Nephron progenitor cell (in vitro differentiated cells): ENCODE data around the gene OVOL1.

ENCODE experiments used
- DNase-seq: peaks from one replicate; pipeline ENCODE4 v3.0.0; 2021
- H3K27ac Mint-ChIP-seq: 2 replicates; pipeline ENCODE4 v1.8.0; 2021; ENCODE audit warnings: mild to moderate bottlenecking, moderate library complexity, mixed read lengths
- H3K27me3 Mint-ChIP-seq: 2 replicates; pipeline ENCODE4 v1.8.0; 2021; ENCODE audit warnings: mild to moderate bottlenecking, low read depth, mixed read lengths; ENCODE audit not compliant: poor library complexity
- H3K36me3 Mint-ChIP-seq: 2 replicates; pipeline ENCODE4 v1.8.0; 2021; ENCODE audit warnings: low read depth, mixed read lengths
- H3K4me1 Mint-ChIP-seq: 2 replicates; pipeline ENCODE4 v1.8.0; 2021; ENCODE audit warnings: mixed read lengths
- H3K4me3 Mint-ChIP-seq: 2 replicates; pipeline ENCODE4 v1.8.0; 2021; ENCODE audit warnings: mild to moderate bottlenecking, moderate library complexity, mixed read lengths
- H3K9me3 Mint-ChIP-seq: 2 replicates; pipeline ENCODE4 v1.8.0; 2021; ENCODE audit warnings: mild to moderate bottlenecking, moderate library complexity, mixed read lengths
- TF ChIP-seq, protein P1 (sequence below): fragments of 200-600 bp; sonication (generic); IDR thresholded peaks from 2 replicates; pipeline ENCODE4 v1.5.0; 2021; ENCODE audit warnings: antibody characterized with exemption

Gene OVOL1

GRCh38 chr11:65806979-65807378, 20.1 kb downstream of the OVOL1 start:
- peaks cover 50% of the 10 kb centered on the region for H3K27me3 Mint-ChIP-seq
- DNase-seq: no peak
- no peak overlapping the region for H3K27ac Mint-ChIP-seq
- no peaks in the 10 kb centered on the region for H3K9me3 Mint-ChIP-seq
- TF ChIP-seq, protein P1, sequence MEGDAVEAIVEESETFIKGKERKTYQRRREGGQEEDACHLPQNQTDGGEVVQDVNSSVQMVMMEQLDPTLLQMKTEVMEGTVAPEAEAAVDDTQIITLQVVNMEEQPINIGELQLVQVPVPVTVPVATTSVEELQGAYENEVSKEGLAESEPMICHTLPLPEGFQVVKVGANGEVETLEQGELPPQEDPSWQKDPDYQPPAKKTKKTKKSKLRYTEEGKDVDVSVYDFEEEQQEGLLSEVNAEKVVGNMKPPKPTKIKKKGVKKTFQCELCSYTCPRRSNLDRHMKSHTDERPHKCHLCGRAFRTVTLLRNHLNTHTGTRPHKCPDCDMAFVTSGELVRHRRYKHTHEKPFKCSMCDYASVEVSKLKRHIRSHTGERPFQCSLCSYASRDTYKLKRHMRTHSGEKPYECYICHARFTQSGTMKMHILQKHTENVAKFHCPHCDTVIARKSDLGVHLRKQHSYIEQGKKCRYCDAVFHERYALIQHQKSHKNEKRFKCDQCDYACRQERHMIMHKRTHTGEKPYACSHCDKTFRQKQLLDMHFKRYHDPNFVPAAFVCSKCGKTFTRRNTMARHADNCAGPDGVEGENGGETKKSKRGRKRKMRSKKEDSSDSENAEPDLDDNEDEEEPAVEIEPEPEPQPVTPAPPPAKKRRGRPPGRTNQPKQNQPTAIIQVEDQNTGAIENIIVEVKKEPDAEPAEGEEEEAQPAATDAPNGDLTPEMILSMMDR: no peak
- no peaks in the 10 kb centered on the region for H3K36me3 Mint-ChIP-seq
- peaks cover 4% of the 10 kb centered on the region for H3K4me1 Mint-ChIP-seq
- H3K4me3 Mint-ChIP-seq: no peak overlapping the region

DNA sequence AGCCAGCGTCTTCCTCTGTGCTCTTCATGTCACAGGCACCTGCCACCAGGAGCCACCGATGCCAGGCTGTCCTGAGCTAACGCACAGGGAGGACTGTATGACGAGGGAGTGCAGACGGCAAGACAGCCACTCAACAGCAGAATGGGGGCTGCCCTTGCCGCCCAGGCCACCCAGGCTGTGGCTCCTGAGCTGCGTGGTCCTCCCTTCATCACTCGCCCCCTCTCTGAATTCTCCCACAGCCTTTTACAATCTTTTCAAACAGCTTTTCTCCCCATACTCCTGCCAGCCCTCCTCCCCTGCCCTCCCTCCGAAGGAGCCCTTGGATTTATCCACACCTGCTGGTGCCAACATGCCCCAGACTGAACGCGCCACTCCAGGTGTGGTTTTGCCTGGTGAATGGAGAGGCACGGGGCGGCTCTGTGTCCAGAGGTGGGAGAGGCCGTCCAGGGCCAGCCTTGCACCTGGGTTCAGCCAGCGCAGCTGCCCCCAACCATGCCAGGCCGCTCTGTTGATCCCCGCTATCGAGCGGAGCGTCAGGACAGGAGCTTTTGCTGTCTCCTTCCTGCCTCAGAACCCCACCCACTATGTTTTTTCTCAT, 22.0 kb downstream of the OVOL1 start:
- DNase-seq: no peak
- H3K9me3 Mint-ChIP-seq: no peaks in the 10 kb centered on the region
- TF ChIP-seq, protein P1: no peak
- H3K36me3 Mint-ChIP-seq: peaks cover 3% of the 10 kb centered on the region
- H3K27ac Mint-ChIP-seq: no peak overlapping the region
- H3K4me1 Mint-ChIP-seq: peaks cover 11% of the 10 kb centered on the region
- peaks cover 37% of the 10 kb centered on the region for H3K27me3 Mint-ChIP-seq
- H3K4me3 Mint-ChIP-seq: no peak overlapping the region

DNA sequence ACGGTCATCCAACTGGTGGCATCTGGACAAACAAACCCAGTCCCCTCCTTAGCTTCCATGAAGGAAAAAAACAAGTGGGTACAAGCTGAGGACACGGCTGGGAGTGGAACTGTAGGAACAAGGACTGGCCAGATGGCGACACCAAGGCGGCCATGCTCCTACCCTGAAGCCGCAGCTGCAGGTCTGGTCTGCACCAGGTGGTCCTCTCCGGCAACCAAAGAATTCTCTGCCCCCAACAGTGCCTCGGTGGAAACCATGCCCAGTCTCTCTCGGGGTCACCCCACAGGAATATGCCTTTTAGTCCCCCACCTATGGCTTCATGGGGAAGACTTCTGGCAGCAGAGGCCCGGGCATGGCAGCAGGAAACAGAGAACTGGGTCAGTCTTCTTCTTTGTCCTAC, 22.6 kb downstream of the OVOL1 start:
- no peak overlapping the region for H3K4me3 Mint-ChIP-seq
- TF ChIP-seq, protein P1: no peak
- peaks cover 33% of the 10 kb centered on the region for H3K27me3 Mint-ChIP-seq
- H3K4me1 Mint-ChIP-seq: peaks cover 14% of the 10 kb centered on the region
- H3K9me3 Mint-ChIP-seq: no peaks in the 10 kb centered on the region
- no peak overlapping the region for H3K27ac Mint-ChIP-seq
- peaks cover 5% of the 10 kb centered on the region for H3K36me3 Mint-ChIP-seq
- DNase-seq: no peak

DNA sequence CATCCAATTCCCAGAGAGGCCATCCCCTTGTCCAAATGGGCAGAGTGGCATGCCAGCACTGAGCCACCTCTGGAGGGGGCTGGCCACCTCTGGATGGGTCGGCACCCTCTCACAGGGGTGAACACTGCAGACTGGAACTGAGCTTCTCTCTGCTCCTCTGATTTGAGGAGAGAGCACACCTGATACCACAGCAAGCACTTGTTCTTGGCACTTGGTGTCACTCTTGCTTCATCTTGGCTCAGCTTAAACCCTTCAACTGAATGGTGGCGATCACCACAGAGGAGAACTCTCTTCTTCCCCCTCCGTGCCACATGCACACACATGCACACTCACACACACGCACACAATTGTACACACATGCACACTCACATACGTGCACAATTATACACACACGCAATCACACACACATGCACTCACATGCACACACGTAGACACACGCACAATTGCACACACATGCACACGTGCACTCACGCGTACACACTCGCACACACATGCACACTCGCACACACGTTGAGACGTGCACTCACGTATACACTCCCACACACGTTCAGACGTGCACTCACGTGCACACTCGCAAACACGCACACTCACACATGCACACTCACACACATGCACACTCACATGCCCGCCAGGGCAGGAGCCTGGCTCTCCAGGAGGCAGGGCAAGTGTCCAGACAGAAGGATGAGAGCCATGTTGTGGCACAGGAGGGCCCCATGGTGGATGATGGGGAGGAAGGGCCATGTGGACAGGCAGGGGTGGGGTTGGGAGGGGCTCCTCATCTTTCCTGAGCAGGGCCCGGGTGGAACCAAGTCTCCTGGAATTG, 23.4 kb downstream of the OVOL1 start:
- TF ChIP-seq, protein P1: no peak
- H3K27ac Mint-ChIP-seq: no peak overlapping the region
- H3K4me1 Mint-ChIP-seq: peaks cover 14% of the 10 kb centered on the region
- peaks cover 35% of the 10 kb centered on the region for H3K27me3 Mint-ChIP-seq
- DNase-seq: no peak
- H3K9me3 Mint-ChIP-seq: no peaks in the 10 kb centered on the region
- H3K4me3 Mint-ChIP-seq: no peak overlapping the region
- peaks cover 5% of the 10 kb centered on the region for H3K36me3 Mint-ChIP-seq

DNA sequence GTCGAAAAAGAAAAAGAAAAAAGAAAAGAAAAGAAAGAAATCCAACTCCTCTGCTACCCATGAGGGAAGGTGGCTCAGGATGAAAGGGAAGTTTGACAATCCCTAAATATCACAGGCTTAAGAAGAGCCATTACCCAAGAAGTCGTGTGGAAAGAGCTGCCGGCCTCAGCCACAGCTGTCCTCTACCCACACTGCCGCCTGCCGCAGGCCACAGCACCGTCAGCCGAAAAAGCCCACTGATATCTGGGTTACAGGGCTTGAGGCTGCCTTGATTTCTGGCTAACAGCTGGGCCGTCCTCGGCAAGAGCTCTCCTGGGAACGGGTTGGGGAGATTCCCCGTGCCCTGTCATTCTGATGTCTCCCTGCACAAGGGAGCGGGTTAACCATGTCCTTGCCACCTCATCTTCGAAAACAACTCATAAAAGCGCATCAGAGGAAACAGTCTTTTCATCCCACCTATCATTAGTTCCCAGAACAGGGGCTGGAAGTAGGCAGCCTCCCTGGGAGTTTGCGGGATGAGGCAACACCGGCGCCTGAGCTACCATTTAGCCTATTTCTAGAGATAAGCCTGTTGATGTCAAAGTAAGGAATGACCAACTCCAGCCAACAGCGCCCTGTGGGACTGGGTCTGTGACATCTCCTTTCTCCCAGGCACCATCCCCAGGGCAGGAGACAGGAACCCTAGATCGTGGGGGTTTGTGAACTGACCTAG, 25.1 kb downstream of the OVOL1 start:
- Mint-ChIP-seq H3K27me3 (peaks cover 40% of the 10 kb centered on the region), H3K9me3 (no peaks in the 10 kb centered on the region), H3K4me3 (no peak overlapping the region), H3K36me3 (peaks cover 11% of the 10 kb centered on the region), H3K4me1 (peaks cover 20% of the 10 kb centered on the region), H3K27ac (no peak overlapping the region)
- TF ChIP-seq, protein P1: no peak
- no peak for DNase-seq
